HepG2 (cell line): ENCODE data around the gene JMJD1C. TPM values are rescaled to one million over a fixed set of nuclear protein-coding genes. Genes with fewer than 3 reads are reported as not detected.
A peak's percentile ranks its signal among the peaks of the same experiment; 100 is the strongest.

ENCODE experiments used
- AHDC1 ChIP-seq: sonication (generic); formaldehyde crosslinking; IDR thresholded peaks from 2 replicates; pipeline ENCODE4 v1.5.1; 2020; ENCODE audit warnings: mild to moderate bottlenecking, missing genetic modification reagents, borderline replicate concordance
- ATF4 ChIP-seq, 2 experiments: fragments of 450-650 bp in 1 of 2; sonication (generic) in 1 of 2; formaldehyde crosslinking; IDR thresholded peaks; 2 replicates each; pipeline versions ENCODE4 v1.5.0 to v1.8.0; 2020 to 2022; ENCODE audit warnings: mild to moderate bottlenecking in 1 of 2, missing genetic modification reagents in 1 of 2
- BCLAF1 ChIP-seq: fragments of 450-650 bp; IDR thresholded peaks from 2 replicates; pipeline ENCODE4 v1.6.1; 2017; ENCODE audit warnings: mild to moderate bottlenecking
- CBFB ChIP-seq: sonication (generic); formaldehyde crosslinking; IDR thresholded peaks from 2 replicates; pipeline ENCODE4 v1.4.0; 2020; ENCODE audit warnings: missing genetic modification reagents
- CBX1 ChIP-seq: IDR thresholded peaks from one replicate; pipeline ENCODE4 v1.6.1; 2016; ENCODE audit warnings: antibody characterized with exemption, low read depth
- CHD2 ChIP-seq: IDR thresholded peaks from 2 replicates; pipeline ENCODE4 v1.6.1; 2011; ENCODE audit warnings: low read depth, low read length, improper control_type of control experiment
- HNRNPL ChIP-seq: fragments of 200-400 bp; formaldehyde crosslinking; IDR thresholded peaks from 2 replicates; pipeline ENCODE4 v1.6.1; 2017; ENCODE audit warnings: mild to moderate bottlenecking, low read depth, low read length
- HOXD1 ChIP-seq: sonication (generic); formaldehyde crosslinking; IDR thresholded peaks from 2 replicates; pipeline ENCODE4 v1.5.0; 2020; ENCODE audit warnings: missing genetic modification reagents
- MEIS1 ChIP-seq: sonication (generic); formaldehyde crosslinking; IDR thresholded peaks from 2 replicates; pipeline ENCODE4 v1.9.0; 2021; ENCODE audit warnings: mild to moderate bottlenecking, missing genetic modification reagents, moderate library complexity, borderline replicate concordance
- MXD3 ChIP-seq: IDR thresholded peaks from 2 replicates; pipeline ENCODE4 v1.6.1; 2016; ENCODE audit warnings: mild to moderate bottlenecking, missing biosample characterization, missing genetic modification reagents
- PCBP2 ChIP-seq: fragments of 200-400 bp; formaldehyde crosslinking; optimal IDR thresholded peaks from 2 replicates; pipeline ENCODE3; 2018; ENCODE audit warnings: low read length, low read depth; ENCODE audit not compliant: poor library complexity, severe bottlenecking
- PLRG1 ChIP-seq: fragments of 450-650 bp; conservative IDR thresholded peaks from 2 replicates; pipeline ENCODE4 v1.6.1; 2016
- TAF15 ChIP-seq: fragments of 200-400 bp; formaldehyde crosslinking; IDR thresholded peaks from one replicate; pipeline ENCODE4 v1.6.1; 2018; ENCODE audit warnings: mild to moderate bottlenecking, low read depth, low read length; ENCODE audit not compliant: poor library complexity, severe bottlenecking
- TEAD2 ChIP-seq: sonication (generic); formaldehyde crosslinking; IDR thresholded peaks from 2 replicates; pipeline ENCODE4 v1.9.0; 2021; ENCODE audit warnings: missing genetic modification reagents
- U2AF1 ChIP-seq: fragments of 200-400 bp; formaldehyde crosslinking; optimal IDR thresholded peaks from 2 replicates; pipeline ENCODE3; 2017; ENCODE audit warnings: mild to moderate bottlenecking, low read depth, low read length
- ZNF317 ChIP-seq: sonication (generic); formaldehyde crosslinking; IDR thresholded peaks from 2 replicates; pipeline ENCODE4 v1.5.0; 2020; ENCODE audit warnings: mild to moderate bottlenecking, missing genetic modification reagents
- ZNF503 ChIP-seq: sonication (generic); formaldehyde crosslinking; IDR thresholded peaks from 2 replicates; pipeline ENCODE4 v1.4.0; 2020; ENCODE audit warnings: missing genetic modification reagents
- ZNF713 ChIP-seq: sonication (generic); formaldehyde crosslinking; IDR thresholded peaks from 2 replicates; pipeline ENCODE4 v1.4.0; 2020; ENCODE audit warnings: mild to moderate bottlenecking, missing genetic modification reagents
- polyA plus RNA-seq, 8 experiments: library from polyadenylated mRNA; depleted of rRNA in 3 of 8; stranded (reverse) in 7 of 8; unstranded in 1 of 8; fragments of >200 nt; fragmentation: Illumina TruSeq in 4 of 8; extraction: Trizol in 4 of 8; gene quantifications; 2 replicates each; pipeline versions ENCODE4 v1.2.1 to v1.2.3, GENCODE V29; 2011 to 2016; ENCODE audit warnings: low read depth in 4 of 8, missing spikeins in 1 of 8, mixed read lengths in 1 of 8; ENCODE audit not compliant: insufficient read depth in 1 of 8
- total RNA-seq, 5 experiments: library from RNA; depleted of rRNA; stranded (reverse); fragments of >200 nt; fragmentation: Illumina TruSeq; extraction: Trizol; gene quantifications; 2 replicates each; pipeline ENCODE4 v1.2.3, GENCODE V29; 2016; ENCODE audit warnings: low read depth in 1 of 5

The JMJD1C gene
- total and polyA plus RNA-seq, 2 of the 13 experiments (the other 11 are each of a cell fraction or from before 2014, with no cell fraction given) = 42.3 to 42.7 TPM

- TF ChIP-seq AHDC1 (CRISPR knock-in tag) (peak; percentile 54; the same call in 1 of the 2 replicates), TEAD2 (CRISPR knock-in tag) (no peak), CBFB (no peak), U2AF1 (no peak), HOXD1 (CRISPR knock-in tag) (no peak), ZNF317 (CRISPR knock-in tag) (0 out of 2 replicates have a peak, but pooled peaks have one; percentile 53), HNRNPL (no peak), CHD2 (no peak), ZNF503 (CRISPR knock-in tag) (peak; percentile 30; the same call in 1 of the 2 replicates), MXD3 (CRISPR knock-in tag) (0 out of 2 replicates have a peak, but pooled peaks have one; percentile 55), ATF4 (CRISPR knock-in tag; IDR thresholded peaks at IDR 0.05) (peak in 1 of 2 experiments; percentile 48; a peak in 1 of 4 replicates), TAF15 (no peak), BCLAF1 (no peak), PCBP2 (no peak), PLRG1 (no peak), MEIS1 (CRISPR knock-in tag) (no peak), ZNF713 (CRISPR knock-in tag) (no peak), CBX1 (no peak)
Measured at GRCh38 chr10:63268798-63269503, 196.8 kb downstream of the JMJD1C start (continued).
